NCI-H1694 treated with DMSO at 0.1 percent for 48 hours (cell line): ENCODE data around the gene INPP5K.

Experiments used
- DNase-seq: peaks from one replicate; lab custom pipeline; 2025; lab: John Stamatoyannopoulos, UW

The INPP5K gene

DNA sequence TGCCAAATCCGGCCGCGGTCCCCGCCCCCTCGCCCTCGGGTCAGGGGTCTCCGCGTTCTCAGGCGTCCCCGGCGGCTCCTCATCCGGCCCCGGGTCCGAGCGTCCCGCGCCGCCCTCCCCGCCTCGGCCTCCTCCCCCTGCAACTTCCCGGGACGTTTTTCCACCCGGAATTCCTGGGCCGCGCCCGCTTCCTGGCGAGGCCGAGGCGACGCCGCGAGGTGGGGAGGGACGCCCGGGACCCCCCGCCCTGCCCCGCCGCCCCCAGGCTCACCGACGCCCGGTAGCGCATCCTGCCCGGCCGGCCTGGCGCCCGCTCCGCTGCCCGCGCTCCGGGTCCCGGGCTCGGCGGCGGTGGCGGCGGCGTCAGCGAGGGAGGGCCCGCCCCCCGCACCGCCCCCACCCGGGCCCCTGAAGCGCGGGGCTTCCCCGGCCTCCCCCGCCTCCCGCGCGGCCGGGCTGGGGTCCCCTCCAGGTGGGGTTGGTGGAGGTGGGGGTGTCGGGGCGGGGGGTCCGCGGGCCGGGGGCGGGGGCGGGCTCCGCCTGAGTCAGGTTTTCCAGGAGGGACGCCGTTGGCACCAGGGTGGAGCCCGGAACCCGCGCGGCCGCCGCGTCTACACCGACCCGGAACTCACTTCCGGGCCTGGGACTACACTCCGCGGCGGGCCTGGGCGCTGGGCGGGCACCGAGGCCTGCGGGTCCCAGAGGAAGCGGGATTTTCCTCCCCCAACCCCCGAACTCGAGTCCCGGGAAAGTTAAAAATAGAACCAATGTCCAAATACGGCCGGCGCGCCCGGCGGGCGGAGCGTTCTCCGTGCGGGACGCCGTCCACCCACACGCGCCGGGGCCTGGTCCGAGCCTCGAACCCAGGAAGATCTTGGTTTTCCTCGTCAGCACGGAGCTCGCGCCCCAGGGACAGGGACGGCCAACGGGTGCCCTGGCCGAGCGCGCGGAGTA lies 30.7 kb downstream of the INPP5K start:
- peak; percentile 19 for DNase-seq

DNA sequence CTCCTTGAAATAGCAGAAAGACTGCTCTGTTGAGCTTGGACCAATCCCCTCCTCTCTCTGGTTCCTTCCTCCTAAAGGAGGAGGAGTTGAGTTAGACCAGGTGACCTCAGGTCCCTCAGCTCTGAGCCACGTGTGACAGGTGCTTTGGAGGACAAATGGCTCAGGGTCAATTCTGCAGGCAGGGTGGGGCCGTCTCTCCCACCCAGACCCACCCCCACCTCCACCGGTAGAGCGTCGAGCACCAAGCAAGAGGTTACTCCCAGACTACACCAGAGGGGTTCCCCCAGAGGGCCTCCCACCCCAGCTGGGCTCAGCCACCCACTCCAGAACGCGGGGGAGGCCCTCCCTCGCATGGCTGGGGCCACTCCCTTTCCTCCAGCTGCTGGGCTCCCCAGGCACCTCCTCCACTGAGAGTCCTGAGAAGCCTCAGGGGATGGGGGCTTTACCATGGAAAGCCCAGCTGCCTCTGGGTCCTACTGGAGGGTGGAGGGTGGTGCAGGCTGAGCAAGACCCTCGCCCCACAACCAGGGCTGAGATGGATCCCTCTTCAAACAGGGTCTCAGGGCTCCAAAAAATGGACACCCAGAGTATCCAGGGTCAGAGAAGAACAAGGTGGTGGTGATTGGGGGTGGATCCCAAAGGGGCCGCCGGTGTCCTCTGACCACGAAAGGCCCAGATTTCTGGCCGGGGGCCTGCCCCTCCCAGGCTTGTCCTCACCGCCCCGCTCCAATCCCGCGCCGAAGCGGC lies 31.6 kb downstream of the INPP5K start:
- DNase-seq = peak; percentile 22

DNA sequence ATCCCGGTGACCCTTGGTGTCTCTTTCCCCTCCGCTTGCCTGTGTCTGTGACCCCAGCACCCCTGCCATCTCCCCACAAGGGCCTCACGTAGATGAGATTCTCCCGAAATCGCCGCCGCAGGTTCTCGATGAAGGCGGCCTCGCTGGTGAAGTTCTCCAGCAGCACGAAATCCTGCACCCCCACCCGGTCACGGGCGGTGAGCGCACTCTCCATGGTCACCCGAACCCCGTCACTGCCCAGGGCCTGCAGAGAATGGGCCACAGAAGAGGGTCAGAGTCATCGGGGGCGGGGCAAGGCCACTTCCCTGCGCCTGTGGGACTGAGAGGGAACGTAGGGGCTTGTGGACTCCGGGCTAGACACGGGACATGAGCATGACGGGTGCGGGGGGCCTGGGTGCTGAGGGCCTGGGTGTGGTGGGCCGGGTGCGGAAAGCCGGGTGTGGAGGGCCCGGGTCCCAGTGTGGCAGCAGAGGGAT lies 32.3 kb downstream of the INPP5K start:
- no peak for DNase-seq

DNA sequence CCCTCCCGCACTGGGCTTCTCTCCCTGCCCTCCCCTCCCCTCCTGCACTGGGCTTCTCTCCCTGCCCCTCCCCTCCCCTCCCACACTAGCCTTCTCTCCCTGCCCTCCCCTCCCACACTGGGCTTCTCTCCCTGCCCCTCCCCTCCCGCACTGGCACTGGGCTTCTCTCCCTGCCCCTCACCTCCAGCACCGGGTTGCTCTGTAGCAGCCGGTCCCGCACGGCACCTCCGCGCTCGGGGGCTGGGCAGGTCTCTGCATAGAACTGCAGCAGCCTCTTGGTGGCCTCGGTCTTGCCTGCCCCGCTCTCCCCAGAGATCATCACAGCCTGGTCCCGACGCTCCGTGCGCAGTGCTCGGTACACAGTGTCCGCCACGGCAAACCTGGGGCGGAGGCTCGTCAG lies 33.7 kb downstream of the INPP5K start:
- no peak for DNase-seq

DNA sequence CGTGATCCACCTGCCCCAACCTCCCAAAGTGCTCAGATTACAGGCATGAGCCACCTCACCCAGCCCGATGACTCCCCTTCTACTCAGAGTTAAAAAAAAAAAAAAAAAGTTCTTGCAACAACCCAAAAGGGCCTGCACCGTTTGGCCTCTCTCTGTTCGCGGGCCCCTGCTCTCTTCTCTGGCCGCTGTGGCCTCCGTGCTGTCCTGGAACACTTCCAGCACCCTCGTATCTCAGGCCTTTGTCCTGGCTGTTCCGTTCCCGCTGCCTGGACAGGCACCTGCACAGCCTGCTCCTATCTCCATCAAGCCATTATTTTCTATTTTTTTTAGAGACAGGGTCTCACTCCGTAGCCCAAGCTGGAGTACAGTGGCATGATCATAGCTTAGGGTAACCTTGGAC lies 34.7 kb downstream of the INPP5K start:
- DNase-seq = no peak

DNA sequence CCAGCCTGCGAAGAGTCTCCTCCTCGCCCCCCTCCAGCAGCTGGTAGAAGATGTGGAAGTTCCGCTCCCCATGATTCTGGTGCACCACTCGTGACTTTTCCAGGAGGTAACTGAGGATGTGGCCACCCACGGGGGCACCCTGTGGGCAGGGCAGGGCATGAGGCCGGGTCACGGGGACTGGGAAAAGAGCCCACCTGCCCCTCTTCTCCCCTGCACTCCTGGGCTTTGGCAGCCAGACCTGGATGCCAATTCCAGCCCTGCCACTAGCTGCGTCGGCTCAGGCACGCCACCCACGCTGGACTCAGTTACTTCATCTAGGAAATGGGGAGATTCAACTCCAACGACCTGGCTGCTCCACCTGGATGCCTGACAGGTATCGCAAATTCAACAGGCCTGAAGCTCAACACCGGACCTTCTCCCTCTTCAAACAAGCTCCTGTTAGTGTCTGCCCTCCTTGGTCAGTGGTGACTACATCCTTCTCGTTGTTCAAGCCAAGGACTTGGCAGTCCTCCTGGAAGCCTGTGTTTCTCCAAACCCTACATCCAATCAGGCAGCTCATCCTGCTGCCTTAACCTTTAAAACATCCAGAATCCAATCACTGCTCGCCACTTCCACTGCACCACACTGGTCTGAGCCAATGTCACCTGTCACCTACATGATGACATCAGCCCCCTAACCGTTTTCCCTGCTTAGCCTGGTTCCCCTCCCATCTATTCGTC lies 35.5 kb downstream of the INPP5K start:
- no peak for DNase-seq

DNA sequence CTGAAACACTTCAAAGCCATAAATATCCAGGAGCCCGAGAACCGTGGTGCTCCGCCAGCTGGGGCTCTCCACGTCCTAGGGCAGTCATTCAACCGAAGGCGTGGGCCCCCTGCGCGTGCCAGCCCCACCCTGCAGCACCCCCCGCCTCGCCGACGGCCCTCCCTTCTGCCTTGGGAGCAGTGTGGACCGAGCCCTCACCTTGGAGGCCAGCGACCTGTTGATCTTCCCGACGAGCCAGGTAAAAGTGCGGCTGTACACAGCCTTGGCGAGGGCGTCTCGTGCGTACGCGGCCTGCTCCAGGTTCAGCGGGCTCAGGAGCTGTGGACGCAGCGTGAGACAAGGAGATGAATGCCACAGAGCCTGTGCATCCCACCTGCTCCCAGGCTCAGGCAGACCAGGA lies 38.0 kb downstream of the INPP5K start:
- DNase-seq = no peak

DNA sequence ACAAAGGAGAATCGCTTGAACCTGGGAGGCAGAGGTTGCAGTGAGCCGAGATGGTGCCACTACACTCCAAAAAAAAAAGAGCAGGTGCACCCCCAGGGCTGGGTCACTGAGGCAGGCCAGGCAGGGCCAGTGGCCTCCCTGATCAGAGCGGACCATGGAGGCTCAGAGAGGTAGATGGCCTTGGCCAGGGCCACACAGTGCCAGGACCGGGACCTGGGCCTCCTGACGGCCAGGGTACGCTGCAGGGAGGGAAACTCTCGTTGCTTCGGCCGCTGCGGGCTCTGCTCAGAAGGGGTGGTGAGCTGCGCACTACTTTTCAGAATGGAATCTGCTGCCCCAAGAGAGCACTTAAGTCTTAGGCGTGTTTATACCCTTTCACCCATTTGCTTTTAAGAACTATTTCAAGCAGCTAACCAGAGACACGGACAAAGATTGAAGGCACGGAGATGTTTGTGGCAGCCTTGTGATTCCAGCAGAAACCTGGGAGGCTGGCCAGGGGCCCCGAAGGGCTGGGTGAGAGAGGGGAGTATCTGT lies 41.0 kb downstream of the INPP5K start:
- no peak for DNase-seq

DNA sequence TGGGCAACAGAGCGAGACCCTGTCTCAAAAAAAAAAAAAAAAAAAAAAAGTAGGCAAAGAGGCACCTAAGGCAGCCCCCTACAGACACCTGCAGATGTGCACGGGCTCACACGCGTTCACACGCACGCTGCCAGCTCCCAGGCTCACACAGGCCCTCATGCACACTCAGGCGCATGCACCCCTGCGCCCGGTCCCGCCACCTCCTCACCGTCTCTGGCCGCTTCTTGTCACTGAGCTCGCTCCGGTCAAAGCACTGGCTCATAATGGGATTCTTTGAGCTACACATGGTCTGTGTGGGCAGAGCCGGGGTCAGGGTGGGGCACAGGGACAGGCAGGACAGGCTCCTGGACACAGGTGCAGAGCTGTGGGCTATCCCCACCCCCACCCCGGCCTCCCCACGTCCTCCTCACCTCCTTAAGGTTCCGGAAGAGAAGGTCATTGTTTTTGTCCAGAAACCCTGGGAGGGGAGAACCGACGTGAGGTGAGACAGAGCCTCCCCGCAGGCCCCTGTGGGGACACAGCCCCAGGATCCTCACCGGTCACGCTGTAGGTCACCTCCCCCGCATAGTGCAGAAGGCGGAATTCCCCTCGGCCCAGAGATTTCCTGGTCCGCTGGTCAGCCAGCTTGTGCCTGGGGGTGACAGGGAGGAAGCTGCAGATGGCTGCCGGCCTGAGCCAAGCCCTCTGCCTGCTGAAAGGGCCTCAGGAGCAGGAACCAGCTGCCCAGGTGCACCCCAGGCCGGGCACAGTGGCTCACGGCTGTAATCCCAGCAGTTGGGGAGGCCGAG lies 41.8 kb downstream of the INPP5K start:
- no peak for DNase-seq

DNA sequence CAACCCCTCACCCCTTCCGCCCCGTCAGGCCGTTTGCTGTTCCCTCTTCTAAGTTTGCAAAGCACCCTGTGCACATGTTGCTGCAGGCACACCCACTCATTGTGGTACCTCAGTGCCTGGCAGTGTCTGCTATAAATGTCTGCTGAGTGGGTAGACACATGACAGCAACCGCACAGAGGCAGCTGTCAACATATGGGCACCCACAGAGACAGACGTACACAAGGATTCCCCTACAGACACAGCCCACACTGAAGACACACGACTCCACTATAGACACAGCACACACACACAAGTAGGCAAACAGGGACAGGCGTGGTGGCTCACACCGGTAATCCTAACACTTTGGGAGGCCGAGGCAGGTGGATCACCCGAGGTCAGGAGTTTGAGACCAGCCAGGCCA lies 42.6 kb downstream of the INPP5K start:
- no peak for DNase-seq

DNA sequence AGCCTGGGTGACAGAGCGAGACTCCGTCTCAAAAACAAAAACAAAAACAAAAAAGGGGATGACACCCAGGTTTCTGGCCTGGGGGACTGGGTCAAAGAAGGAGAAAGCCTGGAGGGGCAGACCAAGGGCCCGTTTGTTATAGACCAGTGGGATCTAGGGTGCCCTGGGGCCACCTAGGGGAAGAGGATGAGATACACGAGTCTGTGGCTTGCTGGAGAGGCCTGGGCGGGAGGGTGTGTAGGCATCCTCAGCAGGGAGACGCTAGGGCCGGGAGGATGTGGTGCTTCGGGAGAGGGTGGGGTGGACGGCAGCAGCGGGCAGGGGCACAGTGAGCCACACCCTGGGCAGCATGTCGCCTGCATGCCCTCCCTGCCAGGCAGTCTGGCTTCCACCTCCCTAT lies 43.2 kb downstream of the INPP5K start:
- no peak for DNase-seq

DNA sequence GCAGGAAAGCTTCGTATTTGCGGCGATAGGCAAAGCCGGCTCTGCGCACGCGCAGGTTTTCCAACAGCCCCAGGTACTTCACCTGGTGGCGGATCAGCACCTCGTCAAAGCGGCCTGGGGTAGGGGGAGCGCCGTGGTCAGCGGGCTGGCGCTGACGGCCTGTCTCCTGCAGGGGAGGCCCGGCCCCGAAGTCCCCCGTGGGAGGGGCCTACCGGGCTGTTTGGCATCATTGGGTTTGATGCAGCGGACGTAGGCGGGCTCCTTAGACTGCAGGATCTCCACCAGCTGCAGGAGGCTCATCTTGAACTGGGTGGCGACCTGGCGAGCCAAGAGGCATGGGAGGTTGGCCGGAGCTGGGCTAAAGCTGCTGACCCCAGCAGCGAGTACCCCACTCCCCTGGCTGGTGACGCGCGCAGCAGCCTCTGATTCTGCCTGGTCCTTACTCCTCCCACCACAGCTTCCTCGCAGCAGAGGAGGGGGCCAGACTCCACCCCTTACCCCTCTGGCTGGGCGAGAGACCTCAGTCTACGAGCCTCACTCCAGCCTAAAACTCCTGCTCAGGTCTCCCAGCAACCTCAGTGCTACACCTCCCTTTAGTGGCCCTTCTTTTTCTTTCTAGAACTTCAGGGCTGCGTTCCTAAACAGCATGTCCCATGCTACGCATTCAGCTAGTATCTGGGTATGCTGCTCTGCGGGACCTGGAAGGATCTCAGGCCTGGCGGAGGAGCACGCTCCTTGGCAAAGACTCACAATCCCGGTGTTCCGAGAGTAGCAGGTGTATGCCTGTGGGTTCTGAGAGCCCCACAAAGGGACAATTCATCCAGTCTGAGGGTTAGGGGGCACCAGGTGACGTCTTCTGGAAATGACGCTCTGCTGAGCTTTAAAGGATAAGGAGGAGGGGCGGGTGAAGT lies 44.2 kb downstream of the INPP5K start:
- DNase-seq = no peak

DNA sequence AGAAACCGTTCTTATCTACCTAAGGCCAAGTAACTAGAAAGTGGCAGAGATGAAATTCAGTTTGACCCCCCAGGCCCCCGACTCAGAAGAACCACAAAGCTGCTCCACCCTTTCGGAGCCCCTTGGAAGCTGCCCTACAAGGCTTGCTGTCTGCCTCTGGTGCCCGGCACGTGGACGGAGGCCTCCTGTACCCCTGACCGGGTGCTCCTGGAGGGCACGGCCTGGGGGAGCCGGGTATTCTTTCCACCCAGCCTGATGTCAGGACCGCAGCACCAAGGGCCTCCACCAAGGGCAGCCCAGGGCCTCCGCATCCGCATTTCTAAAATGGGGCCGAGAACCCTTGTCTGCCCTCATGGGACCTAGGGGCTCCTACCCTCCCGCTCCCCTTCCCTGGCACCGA lies 44.9 kb downstream of the INPP5K start:
- DNase-seq = no peak

DNA sequence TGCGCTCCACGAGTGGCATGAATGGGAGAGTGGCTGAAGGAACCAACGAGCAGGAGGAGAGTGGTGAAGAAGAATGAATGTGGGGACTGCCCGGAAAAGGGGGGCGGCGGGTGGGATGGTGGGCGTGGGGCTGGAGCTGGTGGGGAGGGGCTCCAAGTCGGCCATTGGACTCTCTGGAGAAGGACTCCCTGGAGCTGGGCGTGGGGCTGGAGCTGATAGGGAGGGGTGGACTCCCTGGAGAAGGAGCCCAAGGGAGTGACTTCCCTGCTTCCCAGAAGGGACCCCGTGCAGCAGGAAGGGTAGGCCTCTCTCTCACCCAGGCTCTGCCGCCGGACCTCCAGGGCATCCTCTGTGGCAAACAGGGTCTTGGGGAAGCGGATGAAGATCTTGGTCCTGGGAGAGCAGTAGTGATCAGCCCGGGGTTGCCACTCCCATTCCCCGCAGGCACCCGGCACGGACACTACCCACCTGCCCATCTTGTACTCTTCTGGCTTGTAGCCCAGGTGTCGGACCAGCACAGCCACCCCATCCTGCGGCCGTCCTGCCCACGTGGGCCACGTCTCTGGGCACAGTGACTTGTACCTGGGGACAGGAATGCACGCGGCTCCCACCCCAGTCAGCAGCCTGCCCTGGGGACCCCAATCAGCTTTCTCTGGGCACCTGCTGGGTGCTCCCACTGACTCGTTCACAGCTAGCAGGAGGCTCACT lies 45.5 kb downstream of the INPP5K start:
- DNase-seq = no peak

DNA sequence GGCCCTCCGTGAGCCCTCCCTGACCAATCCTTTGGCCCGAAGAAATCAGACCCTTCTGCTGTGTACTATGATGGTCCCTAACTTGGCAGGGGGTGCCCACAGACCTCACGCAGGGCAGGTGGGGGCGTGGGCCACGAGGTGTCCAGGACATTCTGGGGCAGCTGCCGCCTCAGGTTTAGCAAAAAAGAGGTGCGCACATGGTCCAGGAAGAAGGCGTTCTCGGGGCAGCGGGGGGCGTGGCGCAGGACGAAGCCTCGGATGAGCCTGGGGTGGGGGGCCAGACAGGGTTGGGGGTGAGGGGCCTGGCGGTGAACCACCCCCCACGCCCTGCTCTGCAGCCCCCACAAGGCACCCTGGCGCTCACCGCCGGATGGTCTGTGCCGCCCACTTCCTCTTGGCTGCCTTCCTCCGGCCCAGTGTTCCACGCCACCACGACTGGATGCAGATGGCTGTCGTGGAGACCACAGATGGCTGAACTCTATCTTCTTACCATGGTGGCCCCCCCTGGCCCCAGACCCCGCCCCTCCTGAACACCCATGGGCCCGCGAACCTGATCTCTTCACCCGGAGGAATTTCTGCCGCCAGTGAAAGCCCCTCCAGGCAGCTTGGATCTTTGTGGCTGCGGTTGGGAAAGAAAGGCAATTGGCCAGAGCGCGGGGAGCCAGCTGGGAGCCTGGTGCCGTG lies 46.2 kb downstream of the INPP5K start:
- DNase-seq = no peak

DNA sequence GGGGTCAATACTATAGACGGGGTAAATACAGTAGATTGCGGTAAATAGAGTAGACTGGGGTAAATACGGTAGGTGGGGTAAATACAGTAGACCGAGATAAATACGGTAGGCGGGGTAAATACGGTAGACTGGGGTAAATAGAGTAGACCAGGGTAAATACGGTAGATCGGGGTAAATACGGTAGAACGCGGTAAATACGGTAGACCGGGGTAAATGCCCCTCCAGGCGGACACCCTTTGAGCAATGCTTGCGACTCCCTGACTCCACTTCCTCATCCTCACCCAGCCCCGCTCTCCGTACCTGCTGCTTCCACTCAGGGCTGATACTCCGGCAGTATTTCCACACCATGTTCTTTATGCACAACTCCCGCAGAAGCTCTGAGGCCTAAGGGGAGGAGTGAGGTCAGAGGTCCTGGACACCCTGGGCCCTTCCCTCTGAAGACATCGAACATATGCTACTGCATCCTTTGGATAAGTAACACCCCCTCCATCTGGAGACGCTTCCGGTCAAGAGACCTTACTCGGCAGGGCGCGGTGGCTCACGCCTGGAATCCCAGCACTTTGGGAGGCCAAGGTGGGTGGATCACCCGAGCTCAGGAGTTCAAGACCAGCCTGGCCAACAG lies 47.1 kb downstream of the INPP5K start:
- DNase-seq = no peak

DNA sequence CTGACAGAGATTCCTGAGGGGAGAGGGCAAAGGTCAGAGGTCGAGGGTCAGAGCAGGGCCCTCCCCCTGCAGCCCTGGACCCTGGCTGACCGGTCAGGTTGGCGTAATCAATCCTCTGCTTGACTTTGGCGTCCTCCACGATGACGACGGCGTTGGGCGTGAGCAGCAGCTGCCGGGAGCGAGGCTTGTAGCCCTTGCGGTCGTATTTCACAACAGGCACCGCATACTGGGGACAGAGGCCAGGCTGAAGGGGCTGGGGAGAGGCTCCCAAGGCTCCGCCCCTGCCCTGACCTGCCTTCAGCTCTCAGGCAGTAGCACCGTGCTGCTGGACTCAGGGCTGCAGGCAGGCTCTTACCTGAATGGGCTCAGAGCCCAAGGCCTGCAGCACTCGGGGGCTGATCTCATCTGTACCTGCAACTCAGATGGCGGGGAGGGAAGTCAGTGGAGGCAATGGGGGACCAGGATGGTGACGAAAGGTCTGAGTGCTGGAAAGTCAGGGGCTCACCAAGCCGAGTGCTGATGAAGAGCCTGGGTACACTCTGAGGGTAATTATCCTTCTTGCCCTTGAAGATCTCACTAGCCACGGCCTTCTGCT lies 48.4 kb downstream of the INPP5K start:
- DNase-seq = no peak

DNA sequence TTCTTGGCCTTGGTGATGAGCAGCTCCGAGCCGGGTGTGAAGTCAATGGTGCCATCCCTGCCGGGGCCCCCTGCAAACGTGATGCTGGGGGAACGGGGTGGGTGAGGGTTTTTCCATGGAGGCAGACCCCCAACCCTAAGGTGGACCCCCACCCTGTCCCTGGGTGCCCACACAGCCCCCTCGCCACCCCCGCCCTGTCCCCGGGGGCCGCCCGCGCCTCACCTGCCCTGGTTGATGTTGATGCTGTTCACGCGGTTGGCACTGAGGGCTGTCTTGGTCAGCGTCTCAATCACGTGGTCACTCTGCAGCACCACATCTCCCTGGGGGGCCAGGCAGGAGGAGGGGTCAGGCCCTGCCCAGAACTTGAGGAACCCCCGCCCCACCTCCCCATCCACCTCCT lies 49.2 kb downstream of the INPP5K start:
- no peak for DNase-seq
